Peyer's patch (tissue), 4 donors: ENCODE results near the gene PHTF1.

ENCODE experiments used
- POLR2A ChIP-seq, 2 donors: fragments of 450-650 bp; IDR thresholded peaks; one replicate each; pipeline ENCODE4 v1.5.1; 2017; ENCODE audit warnings: antibody characterized with exemption in 2 of 2, mild to moderate bottlenecking in 2 of 2, moderate library complexity in 2 of 2
- TF ChIP-seq, protein P1 (sequence below), 6 experiments: fragments of 450-650 bp in 4 of 6; fragments of 200-600 bp in 2 of 6; sonication (generic) in 1 of 6; IDR thresholded peaks; one replicate each; pipeline ENCODE4 v1.5.1; 2017 to 2019; ENCODE audit warnings: antibody characterized with exemption in 6 of 6, mild to moderate bottlenecking in 3 of 6, moderate library complexity in 1 of 6

DNA sequence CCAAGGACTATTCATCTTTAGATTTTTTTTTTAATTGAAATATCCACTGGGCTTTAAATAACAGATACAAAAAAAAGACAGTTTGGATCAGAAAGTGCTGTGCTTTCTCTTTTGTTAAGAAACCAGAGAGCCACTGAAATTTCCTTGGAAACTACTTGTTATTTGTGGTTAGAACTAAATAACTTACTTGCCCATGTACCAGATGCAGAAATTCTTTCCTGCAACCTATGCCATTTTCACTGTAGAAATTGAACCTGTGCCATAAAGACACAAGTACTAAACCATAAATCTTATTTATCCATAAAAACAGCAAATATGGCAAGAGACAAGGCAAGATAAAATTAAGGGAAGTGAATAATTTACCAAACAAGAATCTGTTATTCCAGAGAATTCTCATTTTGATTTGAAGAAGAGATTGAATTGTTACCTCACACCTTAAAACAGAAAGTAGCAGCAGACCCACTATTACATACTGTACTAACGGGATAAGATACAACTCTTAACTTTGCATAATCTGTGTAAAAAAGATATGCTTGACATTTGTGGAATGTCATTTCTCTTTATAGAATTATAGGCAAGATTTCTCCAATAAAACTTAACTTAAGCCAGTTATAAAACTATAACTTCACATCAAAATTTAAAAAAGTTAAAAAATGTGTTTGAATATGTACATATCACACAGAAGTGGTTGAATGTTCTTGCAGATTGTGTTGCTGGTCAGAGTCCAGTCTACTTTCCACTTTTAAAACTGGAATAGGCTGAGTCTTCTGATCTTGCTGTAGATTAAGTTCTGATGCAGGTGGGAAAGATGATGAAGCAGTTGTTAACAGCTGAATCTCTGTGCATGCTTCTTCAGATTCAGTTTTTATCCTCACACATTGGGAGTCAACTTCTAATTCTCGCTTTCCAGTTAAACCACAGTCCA is 6.3 kb upstream of the PHTF1 start:
- TF ChIP-seq, protein P1, sequence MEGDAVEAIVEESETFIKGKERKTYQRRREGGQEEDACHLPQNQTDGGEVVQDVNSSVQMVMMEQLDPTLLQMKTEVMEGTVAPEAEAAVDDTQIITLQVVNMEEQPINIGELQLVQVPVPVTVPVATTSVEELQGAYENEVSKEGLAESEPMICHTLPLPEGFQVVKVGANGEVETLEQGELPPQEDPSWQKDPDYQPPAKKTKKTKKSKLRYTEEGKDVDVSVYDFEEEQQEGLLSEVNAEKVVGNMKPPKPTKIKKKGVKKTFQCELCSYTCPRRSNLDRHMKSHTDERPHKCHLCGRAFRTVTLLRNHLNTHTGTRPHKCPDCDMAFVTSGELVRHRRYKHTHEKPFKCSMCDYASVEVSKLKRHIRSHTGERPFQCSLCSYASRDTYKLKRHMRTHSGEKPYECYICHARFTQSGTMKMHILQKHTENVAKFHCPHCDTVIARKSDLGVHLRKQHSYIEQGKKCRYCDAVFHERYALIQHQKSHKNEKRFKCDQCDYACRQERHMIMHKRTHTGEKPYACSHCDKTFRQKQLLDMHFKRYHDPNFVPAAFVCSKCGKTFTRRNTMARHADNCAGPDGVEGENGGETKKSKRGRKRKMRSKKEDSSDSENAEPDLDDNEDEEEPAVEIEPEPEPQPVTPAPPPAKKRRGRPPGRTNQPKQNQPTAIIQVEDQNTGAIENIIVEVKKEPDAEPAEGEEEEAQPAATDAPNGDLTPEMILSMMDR (IDR thresholded peaks at IDR 0.05), result no peak
- TF ChIP-seq POLR2A (IDR thresholded peaks at IDR 0.05), result no peak
